ENCODE results near the gene NLGN1. TPM values are rescaled to one million over a fixed set of nuclear protein-coding genes. Genes with fewer than 3 reads are reported as not detected.
A peak's percentile ranks its signal among the peaks of the same experiment; 100 is the strongest.
"Not testable (repeated sequence)": the region's sequence is repeated elsewhere in the genome, so short reads cannot be mapped to it uniquely, and the experiment has no call there.

Gene NLGN1
- total RNA-seq (ENCODE audit: low replicate concordance) = 6.1 and 16.1 TPM in 2 replicates

GRCh38 chr3:173397161-173398110 lies at the start of gene NLGN1:
Gene NLGN1 (plus strand): TSS chr3:173397744.
- TF ChIP-seq CTCF (IDR thresholded peaks at IDR 0.05; ENCODE audit: insufficient read depth, low read length) = peak; percentile 36
- H3K4me3 ChIP-seq (ENCODE audit: low read depth, low read length) = peak within 1 kb of the TSS; percentile 74
- DNase-seq (ENCODE audit: low read depth) = peak; percentile 64

DNA sequence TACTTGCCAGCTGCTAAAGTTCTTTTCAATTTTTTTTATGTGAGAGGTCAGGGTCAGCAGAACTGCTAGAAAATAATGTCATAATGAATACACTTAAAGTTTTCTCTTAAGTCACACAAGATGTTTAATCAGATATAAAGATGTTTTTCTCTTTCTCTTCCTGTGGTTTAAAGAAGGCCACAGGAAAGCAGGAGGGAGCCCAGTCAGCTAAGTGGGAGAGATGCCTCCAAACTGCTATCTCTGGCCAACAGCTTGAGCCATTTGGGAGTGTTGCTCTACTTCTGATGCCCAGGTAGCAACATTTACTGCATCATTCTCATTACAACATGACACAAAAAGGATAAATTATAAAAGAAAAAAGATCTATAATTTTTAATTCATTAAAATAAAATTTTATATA lies 45.7 kb upstream of the NLGN1 start:
- no peak for DNase-seq (ENCODE audit: low read depth)
- no peak overlapping the region for H3K4me3 ChIP-seq (ENCODE audit: low read depth, low read length)
- no peak for TF ChIP-seq CTCF (IDR thresholded peaks at IDR 0.05; ENCODE audit: insufficient read depth, low read length)

DNA sequence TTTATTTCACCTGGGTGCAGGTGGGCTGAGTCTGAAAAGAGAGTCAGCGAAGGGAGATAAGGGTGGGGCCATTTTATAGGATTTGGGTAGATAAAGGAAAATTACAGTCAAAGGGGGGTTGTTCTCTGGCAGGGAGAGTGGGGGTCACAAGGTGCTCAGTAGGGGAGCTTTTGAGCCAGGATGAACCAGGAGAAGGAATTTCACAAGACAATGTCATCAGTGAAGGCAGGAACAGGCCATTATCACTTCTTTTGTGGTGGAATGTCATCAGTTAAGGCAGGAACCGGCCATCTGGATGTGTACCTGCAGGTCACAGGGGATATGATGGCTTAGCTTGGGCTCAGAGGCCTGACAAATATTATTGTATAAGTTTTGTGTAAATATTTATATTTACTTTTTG lies 44.4 kb upstream of the NLGN1 start:
- not testable (repeated sequence) for DNase-seq (ENCODE audit: low read depth); H3K4me3 ChIP-seq (ENCODE audit: low read depth, low read length)

DNA sequence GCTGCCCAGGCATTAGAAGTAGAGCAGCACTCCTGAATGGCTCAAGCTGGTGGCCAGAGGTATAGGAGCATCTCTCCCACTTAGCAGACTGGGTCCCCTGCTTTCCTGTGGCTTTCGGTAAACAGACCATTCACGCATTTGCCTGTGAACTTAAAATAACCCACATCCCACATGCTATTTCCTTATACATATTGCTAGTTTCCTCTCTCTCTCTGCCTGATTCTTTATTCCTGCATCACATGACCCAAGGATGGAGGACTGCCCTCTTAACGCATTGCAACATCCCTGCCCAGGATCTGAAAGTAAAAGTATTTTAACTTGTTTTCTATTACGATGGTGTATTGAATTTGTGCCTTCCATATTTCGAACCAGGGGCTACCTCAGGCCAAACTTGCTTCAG lies 43.4 kb upstream of the NLGN1 start:
- no peak for TF ChIP-seq CTCF (IDR thresholded peaks at IDR 0.05; ENCODE audit: insufficient read depth, low read length)
- H3K4me3 ChIP-seq (ENCODE audit: low read depth, low read length) = no peak overlapping the region
- no peak for DNase-seq (ENCODE audit: low read depth)

- no peak overlapping the region for H3K4me3 ChIP-seq (ENCODE audit: low read depth, low read length)
- peak; percentile 38 for DNase-seq (ENCODE audit: low read depth)
- TF ChIP-seq CTCF (IDR thresholded peaks at IDR 0.05; ENCODE audit: insufficient read depth, low read length) = peak; percentile 72
Measured at GRCh38 chr3:173371848-173372487, 25.6 kb upstream of the NLGN1 start.

- no peak for TF ChIP-seq CTCF (IDR thresholded peaks at IDR 0.05; ENCODE audit: insufficient read depth, low read length)
- no peak for DNase-seq (ENCODE audit: low read depth)
- no peak overlapping the region for H3K4me3 ChIP-seq (ENCODE audit: low read depth, low read length)
Measured at GRCh38 chr3:173380681-173381080, 16.9 kb upstream of the NLGN1 start.

- H3K4me3 ChIP-seq (ENCODE audit: low read depth, low read length); DNase-seq (ENCODE audit: low read depth): not testable (repeated sequence)
Measured at GRCh38 chr3:173381936-173382335, 15.6 kb upstream of the NLGN1 start.
